B cell (primary cell): ENCODE measurements around the gene CCDC178. TPM values are rescaled to one million over a fixed set of nuclear protein-coding genes. Genes with fewer than 3 reads are reported as not detected.

Experiments
- ATAC-seq: fragments of 200-7000 bp; cut with Tn5 transposase; one replicate; pipeline ENCODE4 v1.10.0; 2021; ENCODE audit warnings: low read depth, mild to moderate bottlenecking, moderate number of reproducible peaks, moderate library complexity
- CTCF ChIA-PET: fragments of 350-600 bp; sonication (Branson Sonifier 250); formaldehyde crosslinking; loops from one replicate; lab custom pipeline; 2021; ENCODE audit warnings: antibody characterized with exemption, inconsistent platforms; lab: Charles Lee
- POLR2A ChIA-PET: fragments of 350-600 bp; sonication (Branson Sonifier 250); formaldehyde crosslinking; loops from one replicate; lab custom pipeline; 2021; ENCODE audit warnings: antibody characterized with exemption; lab: Charles Lee
- DNase-seq: peaks from one replicate; pipeline ENCODE4 v3.0.0; 2013
- H2AFZ ChIP-seq: 2 replicates; pipeline ENCODE4 v1.6.1; 2012; ENCODE audit warnings: mild to moderate bottlenecking, low read depth, low read length; ENCODE audit not compliant: insufficient read depth, poor library complexity, severe bottlenecking
- H3K27ac ChIP-seq, 2 donors: 1 replicate in 1 of 2; 2 replicates in 1 of 2; pipeline ENCODE4 v1.5.1; 2012 to 2013; ENCODE audit warnings: low read length in 2 of 2, mild to moderate bottlenecking in 2 of 2, moderate library complexity in 1 of 2
- H3K27me3 ChIP-seq, 4 experiments: fragments of 200-600 bp in 1 of 4; sonication (generic) in 1 of 4; replicated peaks in 1 of 4; 1 replicate in 2 of 4; 2 replicates in 2 of 4; pipeline versions ENCODE4 v1.6.1 to v1.7.0; 2013 to 2016; ENCODE audit warnings: low read length in 3 of 4, mild to moderate bottlenecking in 2 of 4, mixed read lengths in 1 of 4, moderate library complexity in 1 of 4; ENCODE audit not compliant: insufficient read depth in 4 of 4, control insufficient read depth in 3 of 4; ENCODE audit errors: control extremely low read depth in 1 of 4
- H3K36me3 ChIP-seq, 2 experiments: replicated peaks in 1 of 2; 1 replicate in 1 of 2; 2 replicates in 1 of 2; pipeline versions ENCODE4 v1.6.1 to v1.7.1; 2013; ENCODE audit warnings: low read length in 1 of 2; ENCODE audit not compliant: insufficient read depth in 2 of 2, control insufficient read depth in 1 of 2; ENCODE audit errors: control extremely low read depth in 1 of 2, extremely low read depth in 1 of 2
- H3K4me1 ChIP-seq, 2 donors: fragments of 200-600 bp in 1 of 2; sonication (generic) in 1 of 2; 1 replicate in 1 of 2; 2 replicates in 1 of 2; pipeline versions ENCODE4 v1.5.1 to v1.6.1; 2013 to 2017; ENCODE audit warnings: low read length in 2 of 2; ENCODE audit not compliant: control insufficient read depth in 2 of 2, insufficient read depth in 2 of 2
- H3K4me2 ChIP-seq: replicated peaks from 2 replicates; pipeline ENCODE3; 2012; ENCODE audit warnings: mild to moderate bottlenecking, low read depth, low read length; ENCODE audit not compliant: poor library complexity, severe bottlenecking
- H3K4me3 ChIP-seq, 5 experiments: fragments of 200-600 bp in 1 of 5; sonication (generic) in 1 of 5; 1 replicate in 3 of 5; 2 replicates in 2 of 5; pipeline versions ENCODE4 v1.5.1 to v1.7.0; 2011 to 2016; ENCODE audit warnings: low read length in 4 of 5, mild to moderate bottlenecking in 4 of 5, low read depth in 2 of 5, control low read depth in 1 of 5, moderate library complexity in 1 of 5; ENCODE audit not compliant: insufficient read depth in 1 of 5; ENCODE audit errors: control extremely low read depth in 1 of 5, extremely low read depth in 1 of 5
- H3K79me2 ChIP-seq: fragments of 200-600 bp; sonication (generic); one replicate; pipeline ENCODE4 v1.6.0; 2016; ENCODE audit warnings: low read length; ENCODE audit not compliant: control insufficient read depth, insufficient read depth
- H3K9ac ChIP-seq: fragments of 200-600 bp; sonication (generic); 2 replicates; pipeline ENCODE4 v1.6.1; 2017; ENCODE audit warnings: mild to moderate bottlenecking, low read length, moderate library complexity
- H3K9me3 ChIP-seq, 3 donors: one replicate each; pipeline versions ENCODE4 v1.6.1 to v1.7.1; 2013; ENCODE audit warnings: low read length in 2 of 3; ENCODE audit not compliant: control insufficient read depth in 2 of 3, insufficient read depth in 1 of 3; ENCODE audit errors: control extremely low read depth in 1 of 3
- H4K20me1 ChIP-seq: 2 replicates; pipeline ENCODE4 v1.6.0; 2012; ENCODE audit warnings: mild to moderate bottlenecking, low read length; ENCODE audit not compliant: insufficient read depth, control insufficient read depth, poor library complexity, severe bottlenecking
- H3K27ac Mint-ChIP-seq: one replicate; pipeline ENCODE4 v1.8.0; 2021; ENCODE audit warnings: mixed read lengths
- H3K27me3 Mint-ChIP-seq: one replicate; pipeline ENCODE4 v1.8.0; 2021; ENCODE audit warnings: mixed read lengths
- H3K4me1 Mint-ChIP-seq: one replicate; pipeline ENCODE4 v1.8.0; 2021; ENCODE audit warnings: mixed read lengths
- H3K4me3 Mint-ChIP-seq: one replicate; pipeline ENCODE4 v1.8.0; 2021; ENCODE audit warnings: mixed read lengths
- H3K9me3 Mint-ChIP-seq: one replicate; pipeline ENCODE4 v1.8.0; 2022; ENCODE audit warnings: mixed read lengths; ENCODE audit not compliant: insufficient read depth
- EZH2 ChIP-seq: IDR thresholded peaks from 2 replicates; pipeline ENCODE4 v1.6.1; 2012; ENCODE audit warnings: borderline replicate concordance, low read depth, mild to moderate bottlenecking, moderate library complexity, low read length; ENCODE audit not compliant: insufficient read depth, poor library complexity, severe bottlenecking
- WGBS: methylation state at CpG from one replicate; pipeline ENCODE4 v1.1.5; 2013; ENCODE audit warnings: missing lambda C conversion rate; ENCODE audit not compliant: insufficient coverage; 5-methylcytosine and 5-hydroxymethylcytosine counted together
- intact Hi-C: fragments of 100-400 bp; cut with micrococcal nuclease; formaldehyde crosslinking; loops from one replicate; pipeline ENCODE4 v1.10.0; 2022
- polyA plus RNA-seq: library from polyadenylated mRNA; depleted of rRNA; stranded (reverse); fragments of >200 nt; gene quantifications from 2 replicates; pipeline ENCODE4 v1.2.3, GENCODE V29; 2012
- total RNA-seq, 2 donors: library from RNA; stranded (reverse); fragments of 120-200 nt in 1 of 2; gene quantifications; 1 replicate in 1 of 2; 2 replicates in 1 of 2; pipeline versions ENCODE4 v1.2.3 to v1.2.4, GENCODE V29; 2013 to 2022
- TF ChIP-seq, protein P1 (sequence below): fragments of 200-600 bp; IDR thresholded peaks from one replicate; pipeline ENCODE4 v1.8.0; 2022; ENCODE audit warnings: antibody characterized with exemption, mild to moderate bottlenecking

Gene CCDC178
- total and polyA plus RNA-seq, 2 donors (not counting 1 experiment from before 2014, with no cell fraction given), result not detected

DNA sequence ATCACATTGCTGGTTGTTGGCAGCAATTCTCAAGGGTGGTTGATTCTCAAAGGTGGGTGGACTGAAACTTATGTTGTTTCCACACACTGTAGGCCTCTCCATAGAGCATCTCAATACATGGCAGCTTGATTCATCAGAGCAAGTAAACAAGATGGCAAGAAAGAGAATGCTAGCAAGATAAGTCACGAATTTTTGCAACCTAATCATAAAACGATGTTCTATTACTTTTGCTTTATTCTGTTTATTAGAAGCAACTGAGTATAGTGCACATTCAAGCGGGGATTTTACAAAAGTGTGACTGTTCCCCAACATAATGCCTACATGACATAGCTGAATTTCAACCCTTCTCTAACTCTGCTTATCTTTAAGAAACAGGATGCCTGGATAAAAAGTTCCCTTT lies 136.2 kb downstream of the CCDC178 start:
- H3K4me3 Mint-ChIP-seq, result no peak overlapping the region
- Histone ChIP-seq H3K4me1 (no peaks in the 10 kb centered on the region), H3K4me3 (no peak overlapping the region), H3K9me3 (peaks cover 0 to 12% (median 0%) of the 10 kb centered on the region in 3 donors), H3K27me3 (no peaks in the 10 kb centered on the region), H4K20me1 (no peaks in the 10 kb centered on the region), H3K4me2 (no peak overlapping the region), H3K9ac (no peak overlapping the region), H2AFZ (no peak overlapping the region), H3K79me2 (no peaks in the 10 kb centered on the region), H3K36me3 (no peaks in the 10 kb centered on the region), H3K27ac (no peak overlapping the region)
- DNase-seq, result no peak
- H3K4me1 Mint-ChIP-seq, result no peaks in the 10 kb centered on the region
- TF ChIP-seq, protein P1, sequence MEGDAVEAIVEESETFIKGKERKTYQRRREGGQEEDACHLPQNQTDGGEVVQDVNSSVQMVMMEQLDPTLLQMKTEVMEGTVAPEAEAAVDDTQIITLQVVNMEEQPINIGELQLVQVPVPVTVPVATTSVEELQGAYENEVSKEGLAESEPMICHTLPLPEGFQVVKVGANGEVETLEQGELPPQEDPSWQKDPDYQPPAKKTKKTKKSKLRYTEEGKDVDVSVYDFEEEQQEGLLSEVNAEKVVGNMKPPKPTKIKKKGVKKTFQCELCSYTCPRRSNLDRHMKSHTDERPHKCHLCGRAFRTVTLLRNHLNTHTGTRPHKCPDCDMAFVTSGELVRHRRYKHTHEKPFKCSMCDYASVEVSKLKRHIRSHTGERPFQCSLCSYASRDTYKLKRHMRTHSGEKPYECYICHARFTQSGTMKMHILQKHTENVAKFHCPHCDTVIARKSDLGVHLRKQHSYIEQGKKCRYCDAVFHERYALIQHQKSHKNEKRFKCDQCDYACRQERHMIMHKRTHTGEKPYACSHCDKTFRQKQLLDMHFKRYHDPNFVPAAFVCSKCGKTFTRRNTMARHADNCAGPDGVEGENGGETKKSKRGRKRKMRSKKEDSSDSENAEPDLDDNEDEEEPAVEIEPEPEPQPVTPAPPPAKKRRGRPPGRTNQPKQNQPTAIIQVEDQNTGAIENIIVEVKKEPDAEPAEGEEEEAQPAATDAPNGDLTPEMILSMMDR, result no peak
- no peak for TF ChIP-seq EZH2
- peaks cover 2% of the 10 kb centered on the region for H3K9me3 Mint-ChIP-seq
- no CpG with 5 or more reads among the region's 3 CpGs for WGBS
- ChIA-PET CTCF (no interaction called here), POLR2A (no interaction called here)
- H3K27ac Mint-ChIP-seq, result no peak overlapping the region
- no peak for ATAC-seq
- intact Hi-C loops, result no loop called here
- H3K27me3 Mint-ChIP-seq, result no peaks in the 10 kb centered on the region

DNA sequence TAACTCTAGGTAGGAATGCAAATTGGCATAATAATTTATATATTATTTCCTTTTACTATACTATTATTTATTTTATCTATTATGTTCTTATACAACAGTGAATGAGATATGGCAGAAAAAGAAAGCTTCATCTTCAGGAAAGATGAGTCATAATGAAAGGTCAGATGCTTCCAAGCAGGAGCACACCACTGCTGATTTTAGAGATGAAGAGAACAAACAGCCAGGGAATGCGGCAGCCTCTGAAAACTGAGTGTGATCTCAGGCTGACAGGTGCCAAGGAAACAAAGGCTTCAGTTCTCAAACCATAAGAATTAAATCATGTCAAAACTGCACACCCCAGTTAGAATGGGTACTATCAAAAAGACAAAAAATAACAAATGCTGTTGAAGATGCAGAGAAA lies 149.0 kb downstream of the CCDC178 start:
- POLR2A ChIA-PET, result no interaction called here
- Histone ChIP-seq H3K9me3 (peaks cover 0 to 2% (median 0%) of the 10 kb centered on the region in 3 donors), H3K4me2 (no peak overlapping the region), H3K27me3 (no peaks in the 10 kb centered on the region), H3K4me1 (no peaks in the 10 kb centered on the region), H3K36me3 (no peaks in the 10 kb centered on the region), H3K9ac (no peak overlapping the region), H3K4me3 (no peak overlapping the region), H3K27ac (no peak overlapping the region), H4K20me1 (no peaks in the 10 kb centered on the region), H2AFZ (no peak overlapping the region), H3K79me2 (no peaks in the 10 kb centered on the region)
- no peak for TF ChIP-seq EZH2
- TF ChIP-seq, protein P1, result no peak
- no peaks in the 10 kb centered on the region for H3K9me3 Mint-ChIP-seq
- no peak for DNase-seq
- no peak for ATAC-seq
- no peaks in the 10 kb centered on the region for H3K4me1 Mint-ChIP-seq
- 100% methylated on average over 1 of the region's 1 CpG for WGBS
- intact Hi-C loops, result no loop called here
- peaks cover 3% of the 10 kb centered on the region for H3K27me3 Mint-ChIP-seq
- H3K4me3 Mint-ChIP-seq, result no peak overlapping the region
- no peak overlapping the region for H3K27ac Mint-ChIP-seq
- CTCF ChIA-PET, result no interaction called here
